GM19043 (cell line): ENCODE measurements around the gene GAREM1.

Experiments used
- ATAC-seq: cut with Tn5 transposase; IDR thresholded peaks from one replicate; pipeline ENCODE4 v1.9.1; 2021; ENCODE audit warnings: low read depth; ENCODE audit not compliant: unreplicated experiment

Gene GAREM1

DNA sequence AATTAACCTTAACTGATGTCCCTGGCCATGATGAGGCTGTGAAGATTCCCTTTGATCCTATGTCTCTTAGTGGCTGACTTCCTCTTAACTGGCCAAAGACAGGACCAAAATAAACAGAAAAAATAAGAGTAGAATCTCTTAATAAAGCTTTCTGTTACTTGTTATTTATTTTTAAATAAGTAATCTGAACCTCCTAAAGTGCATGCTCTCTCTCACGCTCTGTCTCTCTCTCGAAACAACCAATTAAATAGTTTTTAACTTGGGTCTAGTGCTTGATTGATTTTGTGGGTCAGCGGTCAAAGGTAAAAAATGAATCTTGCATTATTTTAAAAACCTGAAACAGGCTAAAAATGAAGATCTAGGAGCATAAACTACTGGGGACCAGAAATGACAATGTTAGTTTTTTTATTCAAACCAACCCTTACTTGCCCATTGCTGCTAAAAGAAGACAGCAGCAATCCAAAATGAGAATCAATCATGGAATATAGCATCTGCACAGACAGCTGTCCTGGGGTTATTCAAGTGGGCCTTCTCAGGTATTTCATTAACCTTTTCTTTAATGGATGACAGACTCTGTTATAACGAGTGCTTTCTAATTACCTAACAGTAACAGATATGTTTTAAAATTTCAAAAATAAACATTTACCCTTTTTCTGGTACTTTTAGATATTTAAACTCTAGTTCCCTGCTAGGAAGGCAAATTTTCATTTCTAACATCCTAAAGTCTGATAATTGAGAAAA lies 11.2 kb downstream of the GAREM1 start:
- ATAC-seq: no peak

DNA sequence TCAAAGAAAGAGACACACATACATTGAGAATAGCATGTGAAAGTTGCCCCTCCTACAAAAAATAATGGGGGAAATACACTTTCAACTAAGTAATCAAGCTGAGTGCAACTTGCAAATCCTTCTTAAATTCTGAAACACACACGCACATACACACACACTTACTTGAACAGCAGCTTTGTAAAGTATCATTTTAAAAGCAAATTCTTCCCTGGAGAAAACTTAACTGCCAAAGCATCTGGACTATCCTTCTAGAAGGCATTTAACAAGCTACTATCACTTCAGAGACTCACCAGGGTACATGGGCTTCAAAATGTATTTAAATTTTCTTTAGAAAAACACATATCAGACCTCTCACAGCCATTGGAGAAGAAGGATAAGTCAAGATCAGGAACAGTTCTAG lies 15.3 kb downstream of the GAREM1 start:
- no peak for ATAC-seq

GRCh38 chr18:32454593-32454992 lies 16.1 kb downstream of the GAREM1 start:
- ATAC-seq: no peak

- no peak for ATAC-seq
Measured at GRCh38 chr18:32450874-32451273, 19.8 kb downstream of the GAREM1 start.

GRCh38 chr18:32450026-32450691 lies 20.5 kb downstream of the GAREM1 start:
- ATAC-seq: no peak

GRCh38 chr18:32446780-32447179 lies 23.9 kb downstream of the GAREM1 start:
- no peak for ATAC-seq

DNA sequence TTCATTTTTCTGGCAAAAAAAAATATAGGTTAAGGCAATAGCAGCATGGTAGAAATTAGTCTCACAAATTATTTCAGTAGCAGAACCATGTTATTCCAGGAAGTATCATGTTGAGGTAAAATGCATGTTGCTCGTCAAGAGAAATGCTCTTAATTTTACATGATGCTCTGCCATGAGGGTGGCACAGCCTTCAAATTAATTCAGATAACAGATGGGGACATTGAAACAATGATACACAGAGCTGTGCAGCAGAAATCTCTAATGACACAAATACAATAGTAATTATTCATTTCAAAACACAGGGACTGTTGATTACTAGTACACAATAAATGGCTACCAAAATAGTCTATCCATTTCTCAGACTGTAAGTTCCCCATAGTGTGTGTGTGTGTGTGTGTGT lies 24.8 kb downstream of the GAREM1 start:
- ATAC-seq: no peak

DNA sequence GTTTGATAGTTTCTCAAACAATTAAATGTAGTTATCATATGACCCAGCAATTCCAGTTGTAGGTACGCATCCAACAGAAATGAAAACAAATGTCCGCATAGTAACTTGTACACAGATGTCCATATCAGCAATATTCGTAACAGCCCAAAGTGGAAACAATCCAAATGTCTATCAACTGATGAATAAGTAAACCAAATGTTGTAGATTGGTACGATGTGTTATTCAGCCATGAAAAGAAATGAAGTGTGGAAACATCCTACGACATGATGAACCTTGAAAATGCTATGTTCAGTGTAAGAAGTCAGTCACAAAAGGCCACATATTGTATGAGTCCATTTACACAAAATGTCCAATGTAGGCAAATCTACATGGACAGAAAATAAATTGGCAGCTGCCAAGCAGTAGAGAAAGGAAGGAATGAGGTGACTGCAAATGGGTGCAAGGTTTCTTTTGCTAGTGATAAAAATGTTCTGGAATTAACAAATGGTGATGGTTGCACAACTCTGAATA lies 26.9 kb downstream of the GAREM1 start:
- no peak for ATAC-seq

DNA sequence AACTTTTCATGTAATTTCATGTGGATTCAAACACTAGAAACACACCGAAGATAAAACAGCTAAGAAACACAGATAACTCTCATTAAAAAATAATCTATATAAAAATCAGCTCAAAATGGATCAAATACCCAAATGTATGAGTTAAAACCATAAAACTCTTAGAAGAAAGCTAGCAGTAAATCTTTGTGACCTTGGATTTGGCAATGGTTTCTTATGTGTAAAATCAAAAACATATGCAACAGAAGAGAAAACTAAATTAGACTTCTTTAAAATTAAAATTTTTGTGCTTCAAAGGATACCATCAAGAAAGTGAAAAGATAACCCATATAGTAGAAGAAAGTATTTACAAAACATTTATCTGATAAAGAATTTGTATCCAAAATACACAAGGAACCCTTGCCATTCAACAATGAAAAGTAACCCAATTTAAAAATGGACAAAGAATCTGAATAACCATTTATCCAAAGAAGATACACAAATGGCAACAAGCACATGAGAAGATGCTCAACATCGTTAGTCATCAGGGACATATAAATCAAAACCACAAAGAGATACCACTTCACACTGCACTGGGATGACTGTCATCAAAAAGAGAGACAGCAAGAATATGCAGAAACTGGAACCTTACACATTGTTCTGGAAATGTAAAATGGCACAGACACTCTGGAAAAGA lies 27.5 kb downstream of the GAREM1 start:
- ATAC-seq: no peak

DNA sequence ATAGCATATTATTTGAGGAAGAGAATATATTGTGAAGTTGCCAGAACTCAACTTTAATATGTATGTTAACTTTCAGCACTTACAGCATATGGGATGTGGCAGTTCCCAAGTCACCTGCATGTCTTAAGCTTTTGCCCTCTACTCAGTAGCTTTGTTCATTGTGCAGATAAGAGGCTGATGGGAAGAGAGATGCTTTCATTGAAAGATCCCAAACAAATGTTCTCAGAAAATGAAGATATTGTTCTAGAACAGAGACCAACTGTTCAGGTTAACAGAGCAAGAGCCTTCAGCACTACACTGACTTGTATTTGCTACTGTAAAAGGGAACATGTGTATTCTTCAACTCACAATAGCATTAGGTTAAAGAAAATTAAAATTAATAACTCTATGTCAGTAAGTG lies 28.1 kb downstream of the GAREM1 start:
- no peak for ATAC-seq

DNA sequence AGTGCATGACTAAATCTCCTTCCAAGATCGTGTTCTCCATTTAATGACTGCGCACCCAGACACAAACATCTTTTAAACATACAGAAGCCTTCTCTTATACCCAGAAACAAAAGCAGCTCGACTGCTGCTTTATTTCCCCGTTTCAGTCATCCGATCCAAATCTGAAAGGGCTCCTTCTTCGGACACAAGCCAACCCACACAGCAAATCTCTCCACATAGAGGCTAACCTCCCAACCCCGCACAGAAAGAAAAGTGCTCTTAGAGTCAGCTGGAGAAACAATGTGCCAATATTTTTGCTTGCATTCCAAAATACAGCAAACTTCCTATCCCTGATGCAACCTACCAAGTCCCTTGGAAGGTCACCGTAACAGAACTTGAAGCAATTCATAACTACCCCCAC lies 29.1 kb downstream of the GAREM1 start:
- no peak for ATAC-seq

DNA sequence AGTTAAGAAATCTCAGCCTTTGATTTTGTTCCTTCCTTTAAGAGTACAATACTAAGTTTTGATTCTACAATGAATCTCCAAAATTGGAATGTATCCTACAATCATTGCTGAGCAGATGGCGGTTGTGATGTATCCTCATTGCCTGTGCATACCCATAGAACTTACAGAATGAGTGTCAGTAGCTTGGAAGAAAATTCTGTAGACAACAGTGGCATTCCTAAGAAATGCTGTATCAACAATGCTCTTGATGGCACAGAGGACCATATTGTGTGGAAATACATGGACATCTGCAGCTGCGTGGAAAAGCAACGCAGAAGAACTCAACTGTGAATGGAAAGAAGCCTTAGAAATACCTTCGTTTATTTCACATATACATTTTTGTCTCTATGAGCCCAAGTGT lies 30.2 kb downstream of the GAREM1 start:
- no peak for ATAC-seq

DNA sequence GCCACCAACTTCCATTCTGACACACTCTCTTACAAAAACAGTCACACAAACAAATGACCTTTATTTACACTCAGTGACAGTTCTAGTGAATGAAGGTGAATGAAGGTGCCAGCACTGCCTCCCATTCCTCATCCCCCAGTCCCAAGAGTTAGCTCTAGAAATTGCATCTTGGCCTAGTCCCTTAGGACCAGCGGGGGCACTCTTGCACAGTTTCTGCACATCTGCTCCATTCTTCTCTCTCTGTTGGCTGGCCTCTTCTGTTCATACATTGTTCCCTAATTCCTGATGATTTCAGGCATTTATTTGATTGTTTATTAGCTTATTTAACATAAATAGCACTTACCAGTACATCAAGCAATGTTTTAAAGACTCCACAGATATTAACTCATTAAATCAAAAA lies 30.9 kb downstream of the GAREM1 start:
- no peak for ATAC-seq

DNA sequence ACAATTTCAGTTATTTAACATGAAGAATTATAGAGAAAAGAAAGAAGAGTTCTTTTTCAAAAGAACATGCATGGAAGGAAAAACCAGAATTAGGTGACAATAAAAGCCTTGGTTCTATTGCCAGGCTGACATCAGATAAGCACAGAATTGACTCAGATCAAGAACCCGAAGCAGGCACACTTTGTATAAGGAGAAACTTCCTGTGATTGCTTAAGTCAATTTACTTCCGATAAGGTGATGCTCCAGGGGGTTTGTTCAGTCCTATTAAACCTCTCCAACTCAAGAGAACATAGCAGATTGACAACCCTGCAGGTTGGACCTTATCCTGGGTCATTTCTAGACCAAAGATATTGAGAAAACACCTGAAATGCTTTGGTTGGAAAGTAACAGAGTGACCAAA lies 31.4 kb downstream of the GAREM1 start:
- ATAC-seq: no peak

GRCh38 chr18:32438173-32438572 lies 32.5 kb downstream of the GAREM1 start:
- ATAC-seq: no peak

DNA sequence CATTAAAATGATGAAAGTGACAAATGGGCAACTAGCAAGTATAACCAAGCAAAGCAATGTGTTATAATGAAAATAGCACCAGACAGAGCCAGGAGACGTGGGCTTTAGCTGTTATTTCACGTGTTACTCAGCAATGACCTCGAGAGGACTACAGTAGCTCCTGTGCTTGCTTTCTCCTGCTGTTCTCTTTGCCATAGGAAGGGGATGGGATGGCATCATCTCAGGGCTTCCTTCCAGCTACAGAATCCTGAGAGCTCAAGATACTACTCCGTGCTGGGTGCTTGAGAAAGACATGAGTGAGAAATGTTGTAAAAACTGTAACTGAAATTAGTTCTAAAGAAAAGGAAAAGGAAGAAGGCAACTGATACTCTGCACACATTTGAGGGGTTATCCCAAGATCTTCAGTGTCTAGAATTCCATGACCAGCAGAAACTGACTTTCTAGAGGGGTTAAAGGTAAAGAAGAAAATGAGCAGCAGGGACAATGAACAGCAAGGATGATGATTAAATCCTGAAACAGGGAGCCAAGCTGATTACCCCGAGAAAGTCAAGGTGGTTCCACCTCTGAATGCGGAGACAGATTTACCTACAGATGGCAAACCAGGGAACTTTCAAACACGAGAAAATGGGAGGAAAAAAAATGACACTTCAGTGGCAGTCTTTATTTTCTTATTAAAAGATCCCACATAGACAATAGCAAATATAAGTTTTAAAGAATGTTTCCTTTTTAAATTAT lies 33.4 kb downstream of the GAREM1 start:
- no peak for ATAC-seq

GRCh38 chr18:32435631-32436500 lies 34.8 kb downstream of the GAREM1 start:
- ATAC-seq: no peak

- ATAC-seq: no peak
Measured at GRCh38 chr18:32431753-32432152, 38.9 kb downstream of the GAREM1 start.

GRCh38 chr18:32429402-32429801 lies 41.3 kb downstream of the GAREM1 start:
- ATAC-seq: no peak
